ENCODE results near the gene GRIK1.

Gene GRIK1

GRCh38 chr21:29904359-29905282 is 35.2 kb downstream of the GRIK1 start:
- no peak for DNase-seq

DNA sequence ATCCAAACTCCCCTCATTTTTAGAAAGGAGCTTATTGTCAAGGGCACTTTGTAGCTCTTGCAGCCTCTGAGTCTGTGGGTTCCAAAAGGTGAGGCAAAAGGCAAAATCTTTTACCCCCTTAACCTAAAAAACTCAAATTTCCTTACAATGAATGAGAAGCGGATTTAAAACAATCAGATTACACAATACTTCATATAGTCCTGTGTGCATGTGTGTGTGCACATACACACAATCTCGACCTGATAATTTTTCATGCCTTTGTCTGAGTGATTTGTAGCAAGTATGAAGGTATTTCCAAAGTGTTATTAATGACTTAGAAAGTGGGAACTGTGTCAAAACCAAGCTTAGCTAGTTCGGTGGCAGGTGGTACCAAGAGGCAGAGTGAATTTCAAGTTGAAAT is 42.9 kb downstream of the GRIK1 start:
- no peak for DNase-seq

GRCh38 chr21:29893687-29894086 is 46.1 kb downstream of the GRIK1 start:
- DNase-seq = no peak

DNA sequence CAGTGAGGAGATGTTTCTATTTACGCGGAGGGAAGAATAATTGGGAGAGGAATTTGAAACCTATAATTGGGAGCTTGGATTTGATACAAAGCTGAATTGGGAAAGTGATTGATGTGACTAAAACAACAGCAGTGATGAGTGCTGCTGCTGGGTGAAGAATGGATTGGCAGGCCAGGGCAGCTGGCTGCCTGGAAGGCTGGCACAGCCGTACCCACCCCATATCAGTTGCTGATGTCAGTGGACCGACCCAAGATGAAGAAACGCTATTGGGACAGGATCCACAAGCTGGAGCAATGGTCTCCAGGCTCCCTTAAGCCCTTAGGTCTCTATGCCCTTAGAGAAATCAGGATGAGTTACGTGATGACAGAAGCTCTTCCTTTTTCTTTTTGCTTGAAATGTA is 47.4 kb downstream of the GRIK1 start:
- no peak for DNase-seq

DNA sequence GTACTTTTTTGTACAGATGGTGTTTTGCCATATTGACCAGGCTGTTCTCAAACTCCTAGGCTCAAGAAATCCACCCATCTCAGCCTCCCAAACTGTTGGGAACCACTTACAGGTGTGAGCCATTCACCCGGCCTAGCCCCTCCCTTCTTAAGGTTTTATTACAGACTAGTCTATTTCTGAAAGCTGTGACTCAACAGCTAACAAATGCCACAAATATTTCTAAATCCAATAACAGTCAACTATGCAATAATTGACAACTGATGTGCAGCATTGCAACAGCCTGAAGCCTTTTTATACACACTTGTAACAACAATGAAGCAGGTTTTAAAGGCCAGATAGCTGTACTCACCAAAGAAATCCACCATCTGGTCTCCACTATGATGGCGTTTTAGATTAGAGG is 51.4 kb downstream of the GRIK1 start:
- no peak for DNase-seq

GRCh38 chr21:29887313-29888009 is 52.3 kb downstream of the GRIK1 start:
- no peak for DNase-seq

GRCh38 chr21:29885491-29885890 is 54.3 kb downstream of the GRIK1 start:
- DNase-seq = no peak

GRCh38 chr21:29875873-29876272 is 63.9 kb downstream of the GRIK1 start:
- no peak for DNase-seq

DNA sequence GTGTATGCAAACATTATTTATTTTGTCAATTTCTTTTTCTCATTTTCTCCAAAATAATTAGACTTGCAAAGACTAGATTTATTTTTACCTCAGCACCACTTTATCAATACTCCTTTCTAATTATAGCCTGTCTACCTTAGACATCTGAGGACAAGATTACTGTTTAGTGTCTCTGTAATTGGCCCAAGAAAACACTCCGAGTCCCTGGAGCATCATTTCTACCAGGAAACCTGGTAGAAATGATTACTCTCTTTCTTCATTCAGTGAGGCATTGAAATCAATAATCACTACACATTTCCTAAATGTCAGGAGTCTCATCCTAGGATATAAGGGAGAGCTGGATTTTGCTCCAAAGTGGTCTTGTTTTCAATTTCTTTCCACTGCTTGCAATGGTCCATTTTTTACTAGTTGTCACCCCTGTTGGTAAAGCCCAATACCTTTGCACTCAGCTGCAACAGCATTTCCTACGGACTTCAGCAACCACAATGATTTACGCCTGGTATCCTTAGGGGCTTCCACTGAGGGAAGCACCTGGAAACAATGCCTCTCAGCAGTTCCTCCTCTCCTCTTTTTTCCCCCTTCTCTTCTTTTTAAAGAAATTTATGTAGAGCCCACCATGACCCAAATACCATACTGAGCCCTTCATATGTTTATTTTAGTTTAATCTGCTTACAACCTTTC is 64.6 kb downstream of the GRIK1 start:
- no peak for DNase-seq

- DNase-seq = no peak
Observed at GRCh38 chr21:29873908-29874307, 65.9 kb downstream of the GRIK1 start.

DNA sequence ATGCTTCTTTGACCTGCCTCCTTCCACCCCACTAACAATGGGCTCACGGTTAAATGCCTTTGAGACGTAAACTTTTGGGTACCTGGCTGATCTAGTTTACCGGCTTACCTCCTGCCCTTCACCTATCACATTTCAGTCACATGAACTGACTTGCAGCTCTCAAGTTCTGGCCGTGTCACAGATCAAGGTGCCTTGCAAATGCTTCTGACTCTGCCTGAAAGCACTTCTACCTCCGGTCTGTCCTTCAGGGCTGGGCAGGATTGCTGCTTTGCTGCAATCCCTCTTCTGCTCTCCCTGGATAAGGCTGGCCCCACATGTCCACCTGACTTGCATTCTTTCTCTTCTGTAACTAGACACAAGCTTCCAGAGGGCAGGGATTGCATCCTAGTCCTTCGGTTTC is 69.0 kb downstream of the GRIK1 start:
- no peak for DNase-seq

- DNase-seq = no peak
Observed at GRCh38 chr21:29867796-29868195, 72.0 kb downstream of the GRIK1 start.

DNA sequence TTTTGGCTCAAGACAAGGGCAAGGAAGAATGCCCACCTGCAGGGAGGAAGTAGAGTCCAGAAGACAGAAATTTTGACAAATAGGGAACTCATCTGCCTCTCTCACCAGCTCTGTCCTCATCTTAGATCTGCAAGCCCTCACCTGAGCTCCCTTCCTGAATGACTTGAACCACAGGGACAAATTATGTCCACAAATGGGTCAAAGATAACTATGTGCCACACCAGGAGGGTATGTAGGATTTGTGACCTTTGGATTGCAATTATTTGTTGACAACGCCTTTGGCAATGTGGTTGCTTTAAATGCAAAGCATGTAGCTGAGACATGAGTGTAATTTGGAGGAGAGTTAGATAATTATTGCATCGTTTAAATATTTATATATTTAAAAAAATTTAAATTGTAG is 79.5 kb downstream of the GRIK1 start:
- no peak for DNase-seq

GRCh38 chr21:29857150-29857549 is 82.6 kb downstream of the GRIK1 start:
- no peak for DNase-seq

DNA sequence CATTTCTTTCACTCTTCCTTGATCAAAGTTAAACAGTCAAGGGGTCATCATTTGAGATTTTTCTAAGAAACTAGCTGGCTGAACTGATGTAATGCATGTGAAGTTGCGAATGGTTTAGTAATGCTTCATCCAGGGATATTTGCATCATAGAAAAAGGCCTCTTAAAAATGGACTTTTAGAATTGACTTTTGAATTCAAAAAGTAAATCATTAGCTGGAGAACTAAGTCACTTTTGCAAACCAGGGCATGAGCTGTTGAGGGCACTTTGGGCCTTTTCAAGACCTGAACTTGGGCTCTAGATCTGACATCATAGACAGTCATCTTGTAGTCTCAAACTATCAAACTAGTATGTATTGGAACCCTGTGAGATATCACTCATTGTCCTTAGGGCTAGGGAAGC is 85.0 kb downstream of the GRIK1 start:
- DNase-seq = no peak

DNA sequence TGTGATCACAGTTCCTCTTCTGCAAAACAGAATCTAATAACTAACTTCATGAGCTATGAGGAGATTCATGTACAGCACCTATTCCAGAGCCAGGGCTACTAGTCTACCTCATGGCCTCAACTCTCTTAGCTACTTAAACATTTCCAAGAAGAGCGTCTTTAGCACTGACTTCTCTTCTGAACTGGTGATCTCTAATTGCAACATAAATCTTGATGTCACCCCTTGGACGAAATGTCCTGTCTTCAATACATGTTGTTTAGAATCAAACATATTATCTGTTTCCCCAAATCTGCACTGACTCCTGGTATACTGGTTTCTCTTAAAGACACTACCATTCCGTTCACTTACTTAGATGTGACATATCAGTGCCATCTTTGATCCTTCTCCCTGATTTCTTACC is 88.2 kb downstream of the GRIK1 start:
- no peak for DNase-seq

GRCh38 chr21:29849735-29850176 is 90.0 kb downstream of the GRIK1 start:
- DNase-seq = peak; percentile 6

GRCh38 chr21:29843804-29844203 is 96.0 kb downstream of the GRIK1 start:
- DNase-seq = no peak

DNA sequence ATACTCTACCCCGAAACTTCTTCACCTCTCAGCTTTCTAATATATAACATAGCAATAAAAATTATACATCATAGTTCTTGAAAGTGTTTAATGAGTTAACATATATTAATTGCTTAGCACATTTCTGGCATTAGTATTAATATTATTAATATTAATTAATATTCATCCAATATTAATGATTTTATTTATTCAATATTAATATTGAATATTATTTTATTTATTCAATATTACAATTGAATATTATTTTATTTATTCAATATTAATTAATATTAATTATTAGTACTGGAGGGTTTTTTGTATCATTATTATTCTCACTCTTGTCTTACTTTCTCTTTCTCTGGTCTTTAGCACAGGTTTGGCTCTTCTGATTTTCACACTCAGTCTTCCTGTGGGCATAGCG is 105.2 kb downstream of the GRIK1 start:
- no peak for DNase-seq

GRCh38 chr21:29832217-29832616 is 107.6 kb downstream of the GRIK1 start:
- DNase-seq = no peak

DNA sequence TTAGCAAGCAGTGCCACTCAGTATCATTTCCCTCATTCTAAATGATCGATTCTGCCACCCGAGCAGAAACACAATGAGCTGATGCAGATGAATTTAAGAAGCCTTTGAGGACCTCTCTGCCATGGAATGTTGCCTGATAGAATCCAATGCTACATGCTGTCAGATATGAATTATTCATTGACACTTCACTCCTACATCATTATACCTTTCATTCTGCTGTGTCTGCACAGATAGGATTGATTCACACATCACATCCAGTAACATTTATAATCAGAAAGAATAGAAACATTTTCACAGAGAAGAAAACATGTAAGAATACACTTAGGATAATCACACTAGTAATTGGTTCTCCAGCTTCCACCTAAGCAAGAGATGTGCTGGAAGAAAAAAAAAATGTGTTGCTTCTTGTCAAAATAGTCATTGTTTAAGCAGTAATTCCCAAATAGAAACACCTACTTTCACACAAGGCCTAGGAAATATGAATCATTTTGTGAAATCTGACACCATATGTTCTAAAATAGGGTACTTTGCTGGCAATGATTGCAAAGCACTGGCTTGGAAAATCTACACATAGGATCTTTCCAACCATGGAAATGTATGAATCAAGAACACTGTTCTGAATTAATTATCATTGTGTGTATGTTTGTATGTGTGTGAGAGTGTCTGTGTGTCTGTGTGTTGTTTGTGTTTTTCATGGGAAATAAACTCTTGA is 110.1 kb downstream of the GRIK1 start:
- no peak for DNase-seq

- no peak for DNase-seq
Observed at GRCh38 chr21:29827647-29828046, 112.1 kb downstream of the GRIK1 start.

DNA sequence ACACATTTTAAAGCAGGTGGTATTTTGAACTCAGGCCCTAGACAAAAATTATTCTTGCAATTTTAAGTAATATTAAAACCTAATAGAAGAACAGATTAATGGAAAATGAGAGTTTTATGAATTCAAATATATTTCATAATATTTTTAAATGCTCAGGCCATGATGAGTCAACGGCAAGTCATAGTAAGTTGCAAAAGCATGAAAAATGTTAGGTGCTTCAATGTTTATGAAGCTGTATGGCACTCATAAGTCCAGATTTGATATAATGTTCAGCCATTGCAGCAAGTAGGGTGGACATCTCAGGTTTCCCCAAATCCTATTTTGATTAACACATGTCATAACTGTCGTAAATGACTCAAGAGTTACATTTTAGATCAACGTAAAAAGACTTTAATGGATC is 112.6 kb downstream of the GRIK1 start:
- no peak for DNase-seq

All from central memory CD4-positive, alpha-beta T cell (primary cell).